HEK293 (cell line): Measurements from ENCODE around the gene RPS6KA4.

ENCODE experiments used
- GLI4 ChIP-seq: fragments of 450-650 bp; formaldehyde crosslinking; IDR thresholded peaks from 2 replicates; pipeline ENCODE4 v1.5.1; 2016; ENCODE audit warnings: missing biosample characterization, missing genetic modification characterization
- GLIS1 ChIP-seq: fragments of 450-650 bp; formaldehyde crosslinking; IDR thresholded peaks from 2 replicates; pipeline ENCODE4 v1.5.1; 2016; ENCODE audit warnings: missing biosample characterization, missing genetic modification characterization
- IKZF3 ChIP-seq: fragments of 450-650 bp; IDR thresholded peaks from 2 replicates; pipeline ENCODE4 v1.5.0; 2018; ENCODE audit warnings: missing biosample characterization, mild to moderate bottlenecking, missing genetic modification characterization, moderate library complexity
- MZF1 ChIP-seq: fragments of 450-650 bp; formaldehyde crosslinking; IDR thresholded peaks from 2 replicates; pipeline ENCODE4 v1.5.1; 2017; ENCODE audit warnings: missing biosample characterization, missing genetic modification characterization, borderline replicate concordance
- PRDM1 ChIP-seq: fragments of 450-650 bp; formaldehyde crosslinking; IDR thresholded peaks from 2 replicates; pipeline ENCODE4; 2016; ENCODE audit warnings: missing biosample characterization, missing genetic modification characterization
- SALL2 ChIP-seq: fragments of 450-650 bp; formaldehyde crosslinking; IDR thresholded peaks from 2 replicates; pipeline ENCODE4 v1.5.0; 2017; ENCODE audit warnings: missing biosample characterization, mild to moderate bottlenecking, missing genetic modification characterization, borderline replicate concordance
- SP7 ChIP-seq: fragments of 450-650 bp; formaldehyde crosslinking; IDR thresholded peaks from 2 replicates; pipeline ENCODE4 v1.5.1; 2016; ENCODE audit warnings: missing biosample characterization, missing genetic modification characterization
- WT1 ChIP-seq: fragments of 450-650 bp; formaldehyde crosslinking; IDR thresholded peaks from 2 replicates; pipeline ENCODE4 v1.5.1; 2016; ENCODE audit warnings: missing biosample characterization, missing genetic modification characterization
- ZFHX2 ChIP-seq: fragments of 450-650 bp; formaldehyde crosslinking; conservative IDR thresholded peaks from 2 replicates; pipeline ENCODE4 v1.5.1; 2016; ENCODE audit warnings: missing biosample characterization, missing genetic modification characterization
- ZNF202 ChIP-seq: fragments of 450-650 bp; formaldehyde crosslinking; IDR thresholded peaks from 2 replicates; pipeline ENCODE4 v1.5.1; 2016; ENCODE audit warnings: missing biosample characterization, missing genetic modification characterization, borderline replicate concordance
- ZNF266 ChIP-seq: fragments of 450-650 bp; formaldehyde crosslinking; IDR thresholded peaks from 2 replicates; pipeline ENCODE4 v1.5.1; 2016; ENCODE audit warnings: missing biosample characterization, missing genetic modification characterization, low read depth
- ZNF341 ChIP-seq: fragments of 450-650 bp; formaldehyde crosslinking; IDR thresholded peaks from 2 replicates; pipeline ENCODE4; 2016; ENCODE audit warnings: low read depth, missing biosample characterization, missing genetic modification characterization
- ZNF350 ChIP-seq: fragments of 450-650 bp; formaldehyde crosslinking; IDR thresholded peaks from 2 replicates; pipeline ENCODE4 v1.5.0; 2017; ENCODE audit warnings: missing biosample characterization, mild to moderate bottlenecking, missing genetic modification characterization
- ZNF423 ChIP-seq: fragments of 450-650 bp; formaldehyde crosslinking; IDR thresholded peaks from 2 replicates; pipeline ENCODE4 v1.5.1; 2016; ENCODE audit warnings: missing biosample characterization, missing genetic modification characterization
- ZNF514 ChIP-seq: fragments of 450-650 bp; formaldehyde crosslinking; IDR thresholded peaks from 2 replicates; pipeline ENCODE4 v1.5.1; 2016; ENCODE audit warnings: missing biosample characterization, missing genetic modification characterization
- ZNF560 ChIP-seq: fragments of 450-650 bp; formaldehyde crosslinking; IDR thresholded peaks from 2 replicates; pipeline ENCODE4 v1.5.1; 2017; ENCODE audit warnings: missing biosample characterization, missing genetic modification characterization, borderline replicate concordance
- ZNF596 ChIP-seq: fragments of 450-650 bp; IDR thresholded peaks from 2 replicates; pipeline ENCODE4 v1.5.0; 2018; ENCODE audit warnings: missing biosample characterization, mild to moderate bottlenecking, missing genetic modification characterization, moderate library complexity
- ZNF626 ChIP-seq: fragments of 450-650 bp; sonication (Bioruptor Pico); formaldehyde crosslinking; IDR thresholded peaks from 2 replicates; pipeline ENCODE4 v1.5.1; 2018; ENCODE audit warnings: missing biosample characterization, missing genetic modification characterization, inconsistent platforms
- ZNF629 ChIP-seq: fragments of 450-650 bp; formaldehyde crosslinking; IDR thresholded peaks from 2 replicates; pipeline ENCODE4 v1.5.1; 2017; ENCODE audit warnings: missing biosample characterization, missing genetic modification characterization
- ZNF677 ChIP-seq: fragments of 450-650 bp; IDR thresholded peaks from 2 replicates; pipeline ENCODE4 v1.5.0; 2018; ENCODE audit warnings: missing biosample characterization, mild to moderate bottlenecking, missing genetic modification characterization, moderate library complexity
- ZNF707 ChIP-seq: fragments of 450-650 bp; formaldehyde crosslinking; IDR thresholded peaks from 2 replicates; pipeline ENCODE4 v1.5.1; 2016; ENCODE audit warnings: missing biosample characterization, missing genetic modification characterization
- ZSCAN23 ChIP-seq: fragments of 450-650 bp; formaldehyde crosslinking; IDR thresholded peaks from 2 replicates; pipeline ENCODE4 v1.5.1; 2016; ENCODE audit warnings: missing biosample characterization, missing genetic modification characterization
- TF ChIP-seq, protein P1 (sequence below): fragments of 450-650 bp; formaldehyde crosslinking; IDR thresholded peaks from 2 replicates; pipeline ENCODE4 v1.5.1; 2016; ENCODE audit warnings: missing biosample characterization, missing genetic modification characterization
- TF ChIP-seq, protein P2 (sequence below): fragments of 450-650 bp; formaldehyde crosslinking; IDR thresholded peaks from 2 replicates; pipeline ENCODE4 v1.5.1; 2016; ENCODE audit warnings: missing biosample characterization, missing genetic modification characterization
- TF ChIP-seq, protein P3 (sequence below): fragments of 450-650 bp; formaldehyde crosslinking; IDR thresholded peaks from 2 replicates; pipeline ENCODE4 v1.5.1; 2016; ENCODE audit warnings: missing biosample characterization, missing genetic modification characterization, borderline replicate concordance
- TF ChIP-seq, protein P4 (sequence below): fragments of 450-650 bp; formaldehyde crosslinking; conservative IDR thresholded peaks from 2 replicates; pipeline ENCODE4 v1.5.1; 2016; ENCODE audit warnings: low read depth, missing biosample characterization, missing genetic modification characterization
- TF ChIP-seq, protein P5 (sequence below): fragments of 450-650 bp; formaldehyde crosslinking; conservative IDR thresholded peaks from 2 replicates; pipeline ENCODE4 v1.5.1; 2016; ENCODE audit warnings: low read depth, missing biosample characterization, missing genetic modification characterization

The RPS6KA4 gene

DNA sequence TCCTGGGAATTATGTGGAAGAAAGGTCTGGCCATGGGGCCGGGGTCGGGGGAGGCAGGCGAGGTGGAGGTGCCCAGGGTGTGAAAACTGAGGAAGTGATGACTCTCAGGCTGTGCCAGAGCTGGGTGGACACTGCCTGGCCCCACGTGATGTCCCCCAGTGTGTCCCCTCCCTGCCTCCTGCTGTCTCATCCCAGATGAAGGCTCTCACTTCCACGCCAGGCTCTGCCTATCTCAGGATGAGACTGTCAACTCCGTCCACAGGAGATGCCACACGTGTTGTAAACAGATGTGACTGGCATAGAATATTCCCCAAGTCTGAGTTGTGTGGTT is 51.4 kb downstream of the RPS6KA4 start (continued):
- TF ChIP-seq, protein P1, sequence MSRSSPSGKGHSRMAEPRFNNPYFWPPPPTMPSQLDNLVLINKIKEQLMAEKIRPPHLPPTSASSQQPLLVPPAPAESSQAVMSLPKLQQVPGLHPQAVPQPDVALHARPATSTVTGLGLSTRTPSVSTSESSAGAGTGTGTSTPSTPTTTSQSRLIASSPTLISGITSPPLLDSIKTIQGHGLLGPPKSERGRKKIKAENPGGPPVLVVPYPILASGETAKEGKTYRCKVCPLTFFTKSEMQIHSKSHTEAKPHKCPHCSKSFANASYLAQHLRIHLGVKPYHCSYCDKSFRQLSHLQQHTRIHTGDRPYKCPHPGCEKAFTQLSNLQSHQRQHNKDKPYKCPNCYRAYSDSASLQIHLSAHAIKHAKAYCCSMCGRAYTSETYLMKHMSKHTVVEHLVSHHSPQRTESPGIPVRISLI (tag by site-specific recombination): no peak
- TF ChIP-seq ZNF677 (no peak), SP7 (tag by site-specific recombination) (no peak), IKZF3 (tag by site-specific recombination) (no peak), ZNF266 (tag by site-specific recombination) (no peak), ZNF629 (tag by site-specific recombination) (no peak), WT1 (tag by site-specific recombination) (no peak), ZNF341 (tag by site-specific recombination) (no peak), ZNF707 (no peak), ZSCAN23 (tag by site-specific recombination) (no peak), PRDM1 (tag by site-specific recombination) (no peak), SALL2 (no peak), MZF1 (tag by site-specific recombination) (no peak), ZNF202 (no peak), ZFHX2 (tag by site-specific recombination) (no peak), ZNF596 (tag by site-specific recombination) (no peak), ZNF626 (tag by site-specific recombination) (no peak), ZNF350 (tag by site-specific recombination) (no peak), ZNF560 (tag by site-specific recombination) (no peak), ZNF423 (peak; percentile 80), ZNF514 (tag by site-specific recombination) (no peak), GLIS1 (tag by site-specific recombination) (peak; percentile 81), GLI4 (tag by site-specific recombination) (no peak)
- TF ChIP-seq, protein P2, sequence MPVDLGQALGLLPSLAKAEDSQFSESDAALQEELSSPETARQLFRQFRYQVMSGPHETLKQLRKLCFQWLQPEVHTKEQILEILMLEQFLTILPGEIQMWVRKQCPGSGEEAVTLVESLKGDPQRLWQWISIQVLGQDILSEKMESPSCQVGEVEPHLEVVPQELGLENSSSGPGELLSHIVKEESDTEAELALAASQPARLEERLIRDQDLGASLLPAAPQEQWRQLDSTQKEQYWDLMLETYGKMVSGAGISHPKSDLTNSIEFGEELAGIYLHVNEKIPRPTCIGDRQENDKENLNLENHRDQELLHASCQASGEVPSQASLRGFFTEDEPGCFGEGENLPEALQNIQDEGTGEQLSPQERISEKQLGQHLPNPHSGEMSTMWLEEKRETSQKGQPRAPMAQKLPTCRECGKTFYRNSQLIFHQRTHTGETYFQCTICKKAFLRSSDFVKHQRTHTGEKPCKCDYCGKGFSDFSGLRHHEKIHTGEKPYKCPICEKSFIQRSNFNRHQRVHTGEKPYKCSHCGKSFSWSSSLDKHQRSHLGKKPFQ (tag by site-specific recombination): 0 out of 2 replicates have a peak, but pooled peaks have one; percentile 9
- TF ChIP-seq, protein P3, sequence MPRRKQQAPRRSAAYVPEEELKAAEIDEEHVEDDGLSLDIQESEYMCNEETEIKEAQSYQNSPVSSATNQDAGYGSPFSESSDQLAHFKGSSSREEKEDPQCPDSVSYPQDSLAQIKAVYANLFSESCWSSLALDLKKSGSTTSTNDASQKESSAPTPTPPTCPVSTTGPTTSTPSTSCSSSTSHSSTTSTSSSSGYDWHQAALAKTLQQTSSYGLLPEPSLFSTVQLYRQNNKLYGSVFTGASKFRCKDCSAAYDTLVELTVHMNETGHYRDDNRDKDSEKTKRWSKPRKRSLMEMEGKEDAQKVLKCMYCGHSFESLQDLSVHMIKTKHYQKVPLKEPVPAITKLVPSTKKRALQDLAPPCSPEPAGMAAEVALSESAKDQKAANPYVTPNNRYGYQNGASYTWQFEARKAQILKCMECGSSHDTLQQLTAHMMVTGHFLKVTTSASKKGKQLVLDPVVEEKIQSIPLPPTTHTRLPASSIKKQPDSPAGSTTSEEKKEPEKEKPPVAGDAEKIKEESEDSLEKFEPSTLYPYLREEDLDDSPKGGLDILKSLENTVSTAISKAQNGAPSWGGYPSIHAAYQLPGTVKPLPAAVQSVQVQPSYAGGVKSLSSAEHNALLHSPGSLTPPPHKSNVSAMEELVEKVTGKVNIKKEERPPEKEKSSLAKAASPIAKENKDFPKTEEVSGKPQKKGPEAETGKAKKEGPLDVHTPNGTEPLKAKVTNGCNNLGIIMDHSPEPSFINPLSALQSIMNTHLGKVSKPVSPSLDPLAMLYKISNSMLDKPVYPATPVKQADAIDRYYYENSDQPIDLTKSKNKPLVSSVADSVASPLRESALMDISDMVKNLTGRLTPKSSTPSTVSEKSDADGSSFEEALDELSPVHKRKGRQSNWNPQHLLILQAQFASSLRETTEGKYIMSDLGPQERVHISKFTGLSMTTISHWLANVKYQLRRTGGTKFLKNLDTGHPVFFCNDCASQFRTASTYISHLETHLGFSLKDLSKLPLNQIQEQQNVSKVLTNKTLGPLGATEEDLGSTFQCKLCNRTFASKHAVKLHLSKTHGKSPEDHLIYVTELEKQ: no peak
- TF ChIP-seq, protein P4, sequence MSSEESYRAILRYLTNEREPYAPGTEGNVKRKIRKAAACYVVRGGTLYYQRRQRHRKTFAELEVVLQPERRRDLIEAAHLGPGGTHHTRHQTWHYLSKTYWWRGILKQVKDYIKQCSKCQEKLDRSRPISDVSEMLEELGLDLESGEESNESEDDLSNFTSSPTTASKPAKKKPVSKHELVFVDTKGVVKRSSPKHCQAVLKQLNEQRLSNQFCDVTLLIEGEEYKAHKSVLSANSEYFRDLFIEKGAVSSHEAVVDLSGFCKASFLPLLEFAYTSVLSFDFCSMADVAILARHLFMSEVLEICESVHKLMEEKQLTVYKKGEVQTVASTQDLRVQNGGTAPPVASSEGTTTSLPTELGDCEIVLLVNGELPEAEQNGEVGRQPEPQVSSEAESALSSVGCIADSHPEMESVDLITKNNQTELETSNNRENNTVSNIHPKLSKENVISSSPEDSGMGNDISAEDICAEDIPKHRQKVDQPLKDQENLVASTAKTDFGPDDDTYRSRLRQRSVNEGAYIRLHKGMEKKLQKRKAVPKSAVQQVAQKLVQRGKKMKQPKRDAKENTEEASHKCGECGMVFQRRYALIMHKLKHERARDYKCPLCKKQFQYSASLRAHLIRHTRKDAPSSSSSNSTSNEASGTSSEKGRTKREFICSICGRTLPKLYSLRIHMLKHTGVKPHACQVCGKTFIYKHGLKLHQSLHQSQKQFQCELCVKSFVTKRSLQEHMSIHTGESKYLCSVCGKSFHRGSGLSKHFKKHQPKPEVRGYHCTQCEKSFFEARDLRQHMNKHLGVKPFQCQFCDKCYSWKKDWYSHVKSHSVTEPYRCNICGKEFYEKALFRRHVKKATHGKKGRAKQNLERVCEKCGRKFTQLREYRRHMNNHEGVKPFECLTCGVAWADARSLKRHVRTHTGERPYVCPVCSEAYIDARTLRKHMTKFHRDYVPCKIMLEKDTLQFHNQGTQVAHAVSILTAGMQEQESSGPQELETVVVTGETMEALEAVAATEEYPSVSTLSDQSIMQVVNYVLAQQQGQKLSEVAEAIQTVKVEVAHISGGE (tag by site-specific recombination): no peak
- TF ChIP-seq, protein P5, sequence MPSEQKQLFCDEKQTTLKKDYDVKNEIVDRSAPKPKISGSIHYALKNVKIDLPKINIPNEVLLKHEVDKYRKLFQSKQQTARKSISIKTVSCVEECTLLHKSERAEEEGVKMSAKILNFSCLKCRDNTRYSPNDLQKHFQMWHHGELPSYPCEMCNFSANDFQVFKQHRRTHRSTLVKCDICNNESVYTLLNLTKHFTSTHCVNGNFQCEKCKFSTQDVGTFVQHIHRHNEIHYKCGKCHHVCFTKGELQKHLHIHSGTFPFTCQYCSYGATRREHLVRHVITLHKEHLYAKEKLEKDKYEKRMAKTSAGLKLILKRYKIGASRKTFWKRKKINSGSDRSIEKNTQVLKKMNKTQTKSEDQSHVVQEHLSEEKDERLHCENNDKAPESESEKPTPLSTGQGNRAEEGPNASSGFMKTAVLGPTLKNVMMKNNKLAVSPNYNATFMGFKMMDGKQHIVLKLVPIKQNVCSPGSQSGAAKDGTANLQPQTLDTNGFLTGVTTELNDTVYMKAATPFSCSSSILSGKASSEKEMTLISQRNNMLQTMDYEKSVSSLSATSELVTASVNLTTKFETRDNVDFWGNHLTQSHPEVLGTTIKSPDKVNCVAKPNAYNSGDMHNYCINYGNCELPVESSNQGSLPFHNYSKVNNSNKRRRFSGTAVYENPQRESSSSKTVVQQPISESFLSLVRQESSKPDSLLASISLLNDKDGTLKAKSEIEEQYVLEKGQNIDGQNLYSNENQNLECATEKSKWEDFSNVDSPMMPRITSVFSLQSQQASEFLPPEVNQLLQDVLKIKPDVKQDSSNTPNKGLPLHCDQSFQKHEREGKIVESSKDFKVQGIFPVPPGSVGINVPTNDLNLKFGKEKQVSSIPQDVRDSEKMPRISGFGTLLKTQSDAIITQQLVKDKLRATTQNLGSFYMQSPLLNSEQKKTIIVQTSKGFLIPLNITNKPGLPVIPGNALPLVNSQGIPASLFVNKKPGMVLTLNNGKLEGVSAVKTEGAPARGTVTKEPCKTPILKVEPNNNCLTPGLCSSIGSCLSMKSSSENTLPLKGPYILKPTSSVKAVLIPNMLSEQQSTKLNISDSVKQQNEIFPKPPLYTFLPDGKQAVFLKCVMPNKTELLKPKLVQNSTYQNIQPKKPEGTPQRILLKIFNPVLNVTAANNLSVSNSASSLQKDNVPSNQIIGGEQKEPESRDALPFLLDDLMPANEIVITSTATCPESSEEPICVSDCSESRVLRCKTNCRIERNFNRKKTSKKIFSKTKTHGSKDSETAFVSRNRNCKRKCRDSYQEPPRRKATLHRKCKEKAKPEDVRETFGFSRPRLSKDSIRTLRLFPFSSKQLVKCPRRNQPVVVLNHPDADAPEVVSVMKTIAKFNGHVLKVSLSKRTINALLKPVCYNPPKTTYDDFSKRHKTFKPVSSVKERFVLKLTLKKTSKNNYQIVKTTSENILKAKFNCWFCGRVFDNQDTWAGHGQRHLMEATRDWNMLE: no peak
